H1 (cell line): ENCODE measurements around the gene PBX1. TPM values are rescaled to one million over a fixed set of nuclear protein-coding genes. Genes with fewer than 3 reads are reported as not detected.

Experiments
- CTCF ChIA-PET: fragments of 300-600 bp; sonication (Branson Sonifier 250); formaldehyde crosslinking; loops from one replicate; lab custom pipeline; 2021; ENCODE audit not compliant: partially characterized antibody; lab: Charles Lee
- POLR2A ChIA-PET: fragments of 300-600 bp; sonication (Branson Sonifier 250); formaldehyde crosslinking; loops from one replicate; lab custom pipeline; 2021; ENCODE audit warnings: inconsistent platforms; ENCODE audit not compliant: partially characterized antibody; lab: Charles Lee
- DNase-seq, 2 experiments: peaks; one replicate each; pipeline versions ENCODE4 v3.0.0 to v3.0.0-alpha.2; 2010 to 2022; ENCODE audit warnings: low spot score in 2 of 2, low read depth in 1 of 2, mixed read lengths in 1 of 2
- FAIRE-seq: peaks from 2 replicates; lab custom pipeline; 2011; peaks lifted over from hg19 to GRCh38; lab: Jason Lieb, UNC
- H2AFZ ChIP-seq: 2 replicates; pipeline ENCODE4 v1.8.1; 2012; ENCODE audit warnings: low read length, inconsistent platforms
- H2AK5ac ChIP-seq: 2 replicates; pipeline ENCODE4 v1.6.1; 2013; ENCODE audit warnings: low read depth, low read length
- H2BK120ac ChIP-seq: replicated peaks from 2 replicates; pipeline ENCODE3; 2013; ENCODE audit warnings: low read depth, low read length, inconsistent platforms
- H2BK12ac ChIP-seq: 2 replicates; pipeline ENCODE4 v1.6.1; 2013; ENCODE audit warnings: low read depth, low read length
- H2BK15ac ChIP-seq: 2 replicates; pipeline ENCODE4 v1.6.1; 2013; ENCODE audit warnings: low read length
- H2BK20ac ChIP-seq: 2 replicates; pipeline ENCODE4 v1.6.1; 2013; ENCODE audit warnings: low read length
- H2BK5ac ChIP-seq: 2 replicates; pipeline ENCODE4 v1.6.1; 2013; ENCODE audit warnings: low read depth, low read length
- H3K14ac ChIP-seq: 2 replicates; pipeline ENCODE4 v1.6.1; 2013; ENCODE audit warnings: inconsistent platforms; ENCODE audit not compliant: insufficient read length
- H3K18ac ChIP-seq: 2 replicates; pipeline ENCODE4 v1.6.1; 2013; ENCODE audit warnings: low read length; ENCODE audit errors: extremely low read depth
- H3K23ac ChIP-seq: 2 replicates; pipeline ENCODE4 v1.6.1; 2013; ENCODE audit warnings: inconsistent platforms; ENCODE audit not compliant: insufficient read length
- H3K23me2 ChIP-seq: 2 replicates; pipeline ENCODE4 v1.6.1; 2013; ENCODE audit warnings: low read depth, low read length
- H3K27ac ChIP-seq: 2 replicates; pipeline ENCODE4 v1.6.1; 2011; ENCODE audit warnings: low read depth, low read length, inconsistent platforms
- H3K27me3 ChIP-seq, 4 experiments: replicated peaks in 1 of 4; 1 replicate in 1 of 4; 2 replicates in 3 of 4; pipeline versions ENCODE4 v1.6.1 to v1.8.1; 2011 to 2013; ENCODE audit warnings: low read length in 3 of 4, mild to moderate bottlenecking in 3 of 4, inconsistent platforms in 2 of 4, mixed read lengths in 2 of 4, moderate library complexity in 1 of 4; ENCODE audit not compliant: control insufficient read depth in 3 of 4, insufficient read depth in 3 of 4; ENCODE audit errors: extremely low read depth in 1 of 4
- H3K36me3 ChIP-seq, 4 experiments: 2 replicates each; pipeline versions ENCODE4 v1.6.1 to v1.8.1; 2011 to 2013; ENCODE audit warnings: mild to moderate bottlenecking in 4 of 4, low read length in 3 of 4, moderate library complexity in 2 of 4, control low read depth in 1 of 4, inconsistent platforms in 1 of 4; ENCODE audit not compliant: insufficient read depth in 4 of 4, control insufficient read depth in 2 of 4
- H3K4ac ChIP-seq: replicated peaks from 2 replicates; pipeline ENCODE3; 2013; ENCODE audit warnings: low read length, low read depth, mixed read lengths, inconsistent platforms; ENCODE audit not compliant: insufficient read length
- H3K4me1 ChIP-seq, 4 experiments: replicated peaks in 1 of 4; 1 replicate in 1 of 4; 2 replicates in 3 of 4; pipeline versions ENCODE4 v1.6.1 to v1.8.1; 2011 to 2013; ENCODE audit warnings: low read length in 3 of 4, inconsistent platforms in 2 of 4, mixed read lengths in 1 of 4; ENCODE audit not compliant: insufficient read depth in 4 of 4, control insufficient read depth in 3 of 4
- H3K4me2 ChIP-seq, 2 experiments: 2 replicates each; pipeline versions ENCODE4 v1.6.1 to v1.8.1; 2011 to 2013; ENCODE audit warnings: low read depth in 2 of 2, low read length in 2 of 2, control low read depth in 1 of 2, inconsistent platforms in 1 of 2, mild to moderate bottlenecking in 1 of 2; ENCODE audit not compliant: insufficient read depth in 1 of 2
- H3K4me3 ChIP-seq, 4 experiments: fragments of 200-600, 300-600 bp in 1 of 4; sonication (generic), shearing (Covaris generic), sonication (Bioruptor Twin) in 1 of 4; 2 replicates each; pipeline versions ENCODE4 v1.5.1 to v1.8.1; 2011 to 2016; ENCODE audit warnings: low read length in 4 of 4, low read depth in 3 of 4, control low read depth in 2 of 4, inconsistent platforms in 2 of 4, mild to moderate bottlenecking in 2 of 4, mixed read lengths in 1 of 4, moderate library complexity in 1 of 4; ENCODE audit not compliant: insufficient read depth in 2 of 4; ENCODE audit errors: extremely low read depth in 1 of 4
- H3K56ac ChIP-seq: replicated peaks from 2 replicates; pipeline ENCODE3; 2013; ENCODE audit warnings: low read depth, mild to moderate bottlenecking, mixed read lengths, low read length, inconsistent platforms; ENCODE audit not compliant: insufficient read length
- H3K79me1 ChIP-seq: 2 replicates; pipeline ENCODE4 v1.6.1; 2013; ENCODE audit warnings: low read depth, low read length, control low read depth
- H3K79me2 ChIP-seq, 2 experiments: 2 replicates each; pipeline versions ENCODE4 v1.6.1 to v1.8.1; 2012 to 2013; ENCODE audit warnings: low read length in 2 of 2, mild to moderate bottlenecking in 2 of 2, inconsistent platforms in 1 of 2; ENCODE audit not compliant: insufficient read depth in 2 of 2, control insufficient read depth in 1 of 2
- H3K9ac ChIP-seq, 4 experiments: replicated peaks in 1 of 4; 1 replicate in 1 of 4; 2 replicates in 3 of 4; pipeline versions ENCODE4 v1.6.1 to v1.8.1; 2011 to 2013; ENCODE audit warnings: low read depth in 3 of 4, low read length in 3 of 4, control low read depth in 2 of 4, mild to moderate bottlenecking in 2 of 4, moderate library complexity in 2 of 4, inconsistent platforms in 1 of 4; ENCODE audit errors: extremely low read depth in 1 of 4
- H3K9me3 ChIP-seq, 2 experiments: 2 replicates each; pipeline versions ENCODE4 v1.6.1 to v1.8.1; 2012 to 2013; ENCODE audit warnings: mild to moderate bottlenecking in 2 of 2, moderate library complexity in 2 of 2, control low read depth in 1 of 2, inconsistent platforms in 1 of 2, low read depth in 1 of 2, low read length in 1 of 2, mixed read lengths in 1 of 2; ENCODE audit not compliant: insufficient read depth in 2 of 2
- H4K20me1 ChIP-seq, 2 experiments: replicated peaks in 1 of 2; 2 replicates each; pipeline versions ENCODE3 to v1.8.1; 2011 to 2013; ENCODE audit warnings: inconsistent platforms in 2 of 2, low read length in 2 of 2, mild to moderate bottlenecking in 1 of 2; ENCODE audit not compliant: insufficient read depth in 2 of 2, control insufficient read depth in 1 of 2
- H4K5ac ChIP-seq: 2 replicates; pipeline ENCODE4 v1.6.1; 2013; ENCODE audit warnings: low read length, low read depth, mixed read lengths, inconsistent platforms; ENCODE audit not compliant: insufficient read length
- H4K8ac ChIP-seq: 2 replicates; pipeline ENCODE4 v1.8.0; 2013; ENCODE audit warnings: mild to moderate bottlenecking, moderate library complexity, low read length, inconsistent platforms; ENCODE audit not compliant: insufficient read depth; ENCODE audit errors: extremely low read depth
- H4K91ac ChIP-seq: replicated peaks from 2 replicates; pipeline ENCODE3; 2013; ENCODE audit warnings: low read length, mixed read lengths, inconsistent platforms; ENCODE audit not compliant: insufficient read length
- JUND ChIP-seq: IDR thresholded peaks from 2 replicates; pipeline ENCODE4 v1.6.1; 2011; ENCODE audit warnings: mild to moderate bottlenecking, improper control_type of control experiment, low read length
- SP1 ChIP-seq: IDR thresholded peaks from 2 replicates; pipeline ENCODE4 v1.6.1; 2011; ENCODE audit warnings: low read depth, low read length
- WGBS, 2 experiments: shearing (Covaris generic) in 1 of 2; methylation state at CpG; one replicate each; pipeline versions ENCODE4 v1.1.6 to v1.1.7; 2013 to 2015; ENCODE audit warnings: low lambda C conversion rate in 2 of 2, mixed read lengths in 2 of 2, inconsistent platforms in 1 of 2, low coverage in 1 of 2, missing lambda C conversion rate in 1 of 2; ENCODE audit not compliant: insufficient replicate concordance in 2 of 2, insufficient coverage in 1 of 2, insufficient read length in 1 of 2; ENCODE audit errors: extremely low coverage in 1 of 2, missing lambda C conversion rate in 1 of 2; 5-methylcytosine and 5-hydroxymethylcytosine counted together
- polyA plus RNA-seq, 7 experiments: library from polyadenylated mRNA; depleted of rRNA in 3 of 7; stranded (reverse) in 5 of 7; unstranded in 2 of 7; fragments of >200 nt in 5 of 7; fragments of 200-250 nt in 2 of 7; gene quantifications; 1 replicate in 5 of 7; 2 replicates in 1 of 7; 4 replicates in 1 of 7; pipeline versions ENCODE4 v1.2.1 to v1.2.3, GENCODE V29; 2011 to 2013; ENCODE audit warnings: missing spikeins in 2 of 7, mixed read lengths in 2 of 7
- total RNA-seq: library from RNA; stranded (reverse); fragmentation: NEBNext Ultra II Directional; extraction: Animal tissue kit (Norgen Biotek cat#: 25700); gene quantifications from 2 replicates; pipeline ENCODE4 v1.2.1, GENCODE V29; 2021

PBX1 gene
- total and polyA plus RNA-seq, 2 of the 8 experiments (the other 6 are each of a cell fraction or from before 2014, with no cell fraction given), result 87.4 to 124 TPM

- H3K56ac ChIP-seq, result no peak overlapping the region
- H2BK15ac ChIP-seq, result no peak overlapping the region
- DNase-seq, result no peak
- H3K23me2 ChIP-seq, result peaks cover 7% of the 10 kb centered on the region
- H3K9ac ChIP-seq, result no peak overlapping the region; a peak in 1 of 7 replicates
- no peak for TF ChIP-seq JUND
- 0 out of 2 replicates have a peak, but pooled peaks have one; percentile 15 for TF ChIP-seq SP1
- peak; percentile 68 for FAIRE-seq
- H4K20me1 ChIP-seq, result peaks cover 2 to 8% of the 10 kb centered on the region in 2 experiments
- H3K27me3 ChIP-seq, result no peaks in the 10 kb centered on the region
- no peak overlapping the region for H2BK120ac ChIP-seq
- peak overlapping the region in 2 of 4 experiments; percentile 7 to 54; a peak in 3 of 8 replicates for H3K4me3 ChIP-seq
- peak overlapping the region; percentile 95; the same call in 1 of the 2 replicates for H2BK12ac ChIP-seq
- peak overlapping the region; percentile 14; the same call in 1 of the 2 replicates for H3K27ac ChIP-seq
- H3K9me3 ChIP-seq, result no peaks in the 10 kb centered on the region
- H2BK5ac ChIP-seq, result 0 out of 2 replicates have a peak overlapping the region, but pooled peaks have one; percentile 3
- no peak overlapping the region for H3K18ac ChIP-seq
- 5% methylated on average over 5 of the region's 5 CpGs; no CpG with 5 or more reads in 1 of the 2 experiments for WGBS, 2 experiments
- peaks cover 0 to 8% (median 0%) of the 10 kb centered on the region in 4 experiments; a peak in 1 of 8 replicates for H3K36me3 ChIP-seq
- H3K14ac ChIP-seq, result no peak overlapping the region
- H3K23ac ChIP-seq, result no peak overlapping the region
- H2AK5ac ChIP-seq, result 0 out of 2 replicates have a peak overlapping the region, but pooled peaks have one; percentile 0
- peaks cover 5% of the 10 kb centered on the region; the same call in 1 of the 2 replicates for H3K79me1 ChIP-seq
- H3K4ac ChIP-seq, result no peak overlapping the region
- no peak overlapping the region for H2AFZ ChIP-seq
- H4K91ac ChIP-seq, result no peak overlapping the region
- ChIA-PET CTCF (interaction anchor here (0.7 to 1.9 kb wide), 2 partner anchors 27 to 254 kb away, joined by 5 read pairs; no protein-coding TSS in a partner anchor), POLR2A (interaction anchor here (0.7 to 2.9 kb wide), 6 partner anchors 10 to 27 kb away, joined by 3 to 9 read pairs (median 4); partner anchors contain the start of gene PBX1)
- H3K4me1 ChIP-seq, result peaks cover 21 to 43% (median 35%) of the 10 kb centered on the region in 4 experiments
- H4K5ac ChIP-seq, result peak overlapping the region; percentile 71
- H2BK20ac ChIP-seq, result peak overlapping the region; percentile 95; the same call in 1 of the 2 replicates
- H3K4me2 ChIP-seq, result peak overlapping the region; percentile 66 to 79
- peaks cover 25 to 96% of the 10 kb centered on the region in 2 experiments for H3K79me2 ChIP-seq
- no peak overlapping the region for H4K8ac ChIP-seq
Observed at GRCh38 chr1:164575356-164575886, 16.4 kb downstream of the PBX1 start.
